Hepatocyte (in vitro differentiated cells): ENCODE data around the gene NUCKS1. TPM values are rescaled to one million over a fixed set of nuclear protein-coding genes. Genes with fewer than 3 reads are reported as not detected.
A peak's percentile ranks its signal among the peaks of the same experiment; 100 is the strongest.

Experiments used
- DNase-seq: peaks from one replicate; pipeline ENCODE4 v3.0.0-alpha.2; 2016; ENCODE audit warnings: low spot score
- H2AFZ ChIP-seq: fragments of 200-600 bp; sonication (generic); 2 replicates; pipeline ENCODE4 v1.6.0; 2016; ENCODE audit warnings: antibody characterized with exemption, mild to moderate bottlenecking
- H3K27ac ChIP-seq: fragments of 200-600 bp; sonication (generic); 2 replicates; pipeline ENCODE4 v1.5.1; 2016; ENCODE audit warnings: mild to moderate bottlenecking
- H3K27me3 ChIP-seq: fragments of 200-600 bp; sonication (generic); 2 replicates; pipeline ENCODE4 v1.6.1; 2016
- H3K36me3 ChIP-seq: fragments of 200-600 bp; sonication (generic); replicated peaks from 2 replicates; pipeline ENCODE4 v1.5.1; 2016; ENCODE audit warnings: low read depth; ENCODE audit not compliant: insufficient read depth
- H3K4me1 ChIP-seq: fragments of 200-600 bp; sonication (generic); 2 replicates; pipeline ENCODE4 v1.5.1; 2016; ENCODE audit warnings: mild to moderate bottlenecking, moderate library complexity; ENCODE audit not compliant: insufficient read depth
- H3K4me2 ChIP-seq: fragments of 200-600 bp; sonication (generic); 2 replicates; pipeline ENCODE4 v1.6.0; 2016
- H3K4me3 ChIP-seq: fragments of 200-600 bp; sonication (generic); 2 replicates; pipeline ENCODE4 v1.5.1; 2016; ENCODE audit warnings: mild to moderate bottlenecking
- H3K79me2 ChIP-seq: fragments of 200-600 bp; sonication (generic); 2 replicates; pipeline ENCODE4 v1.6.0; 2017; ENCODE audit warnings: mild to moderate bottlenecking
- H3K9me2 ChIP-seq: fragments of 200-600 bp; sonication (generic); replicated peaks from 2 replicates; pipeline ENCODE4 v1.6.0; 2017; ENCODE audit warnings: mild to moderate bottlenecking; ENCODE audit not compliant: insufficient read depth
- H3K9me3 ChIP-seq: fragments of 200-600 bp; sonication (generic); 2 replicates; pipeline ENCODE4 v1.5.1; 2016; ENCODE audit warnings: low read depth, mild to moderate bottlenecking
- H4K20me1 ChIP-seq: fragments of 200-600 bp; sonication (generic); 2 replicates; pipeline ENCODE4 v1.6.0; 2016; ENCODE audit warnings: mild to moderate bottlenecking; ENCODE audit not compliant: insufficient read depth, poor library complexity, severe bottlenecking
- EZH2 ChIP-seq: fragments of 200-600 bp; sonication (generic); IDR thresholded peaks from 2 replicates; pipeline ENCODE4 v1.6.1; 2016; ENCODE audit warnings: antibody characterized with exemption, mild to moderate bottlenecking, borderline replicate concordance
- EZH2phosphoT487 ChIP-seq: fragments of 200-600 bp; sonication (generic); IDR thresholded peaks from one replicate; pipeline ENCODE4 v1.6.1; 2018; ENCODE audit warnings: antibody characterized with exemption, mild to moderate bottlenecking, low read depth, moderate library complexity; ENCODE audit not compliant: unreplicated experiment, severe bottlenecking
- WGBS: methylation state at CpG from one replicate; pipeline ENCODE4 v1.1.6; 2016; ENCODE audit warnings: low lambda C conversion rate; ENCODE audit errors: missing lambda C conversion rate; 5-methylcytosine and 5-hydroxymethylcytosine counted together
- polyA plus RNA-seq: library from polyadenylated mRNA; unstranded; fragments of >200 nt; fragmentation: Nextera tagmentation; extraction: Ambion mirVana; gene quantifications from 2 replicates; pipeline ENCODE4 v1.2.1, GENCODE V29; 2016
- total RNA-seq: library from RNA; depleted of rRNA; stranded (reverse); fragments of >200 nt; gene quantifications from 2 replicates; pipeline ENCODE4 v1.2.3, GENCODE V29; 2014
- TF ChIP-seq, protein P1 (sequence below): fragments of 200-600 bp; sonication (generic); IDR thresholded peaks from 2 replicates; pipeline ENCODE4 v1.5.1; 2016; ENCODE audit warnings: antibody characterized with exemption, mild to moderate bottlenecking; ENCODE audit not compliant: poor library complexity

Gene NUCKS1
- total and polyA plus RNA-seq, 2 experiments from 2014 or later: 28.4 to 143 TPM

GRCh38 chr1:205714190-205714905 lies 35.6 kb downstream of the NUCKS1 start:
- H3K27me3 ChIP-seq: no peaks in the 10 kb centered on the region
- H3K4me1 ChIP-seq: peaks cover 34% of the 10 kb centered on the region
- H3K9me2 ChIP-seq: no peaks in the 10 kb centered on the region
- DNase-seq: no peak
- no peaks in the 10 kb centered on the region for H3K79me2 ChIP-seq
- H3K36me3 ChIP-seq: no peaks in the 10 kb centered on the region
- H3K4me2 ChIP-seq: no peak overlapping the region
- WGBS: 80% methylated on average over 5 of the region's 5 CpGs
- no peak overlapping the region for H3K4me3 ChIP-seq
- no peaks in the 10 kb centered on the region for H3K9me3 ChIP-seq
- TF ChIP-seq EZH2 (no peak), EZH2phosphoT487 (no peak)
- TF ChIP-seq, protein P1, sequence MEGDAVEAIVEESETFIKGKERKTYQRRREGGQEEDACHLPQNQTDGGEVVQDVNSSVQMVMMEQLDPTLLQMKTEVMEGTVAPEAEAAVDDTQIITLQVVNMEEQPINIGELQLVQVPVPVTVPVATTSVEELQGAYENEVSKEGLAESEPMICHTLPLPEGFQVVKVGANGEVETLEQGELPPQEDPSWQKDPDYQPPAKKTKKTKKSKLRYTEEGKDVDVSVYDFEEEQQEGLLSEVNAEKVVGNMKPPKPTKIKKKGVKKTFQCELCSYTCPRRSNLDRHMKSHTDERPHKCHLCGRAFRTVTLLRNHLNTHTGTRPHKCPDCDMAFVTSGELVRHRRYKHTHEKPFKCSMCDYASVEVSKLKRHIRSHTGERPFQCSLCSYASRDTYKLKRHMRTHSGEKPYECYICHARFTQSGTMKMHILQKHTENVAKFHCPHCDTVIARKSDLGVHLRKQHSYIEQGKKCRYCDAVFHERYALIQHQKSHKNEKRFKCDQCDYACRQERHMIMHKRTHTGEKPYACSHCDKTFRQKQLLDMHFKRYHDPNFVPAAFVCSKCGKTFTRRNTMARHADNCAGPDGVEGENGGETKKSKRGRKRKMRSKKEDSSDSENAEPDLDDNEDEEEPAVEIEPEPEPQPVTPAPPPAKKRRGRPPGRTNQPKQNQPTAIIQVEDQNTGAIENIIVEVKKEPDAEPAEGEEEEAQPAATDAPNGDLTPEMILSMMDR: no peak
- no peaks in the 10 kb centered on the region for H4K20me1 ChIP-seq
- no peak overlapping the region for H2AFZ ChIP-seq
- H3K27ac ChIP-seq: peak overlapping the region; percentile 12

DNA sequence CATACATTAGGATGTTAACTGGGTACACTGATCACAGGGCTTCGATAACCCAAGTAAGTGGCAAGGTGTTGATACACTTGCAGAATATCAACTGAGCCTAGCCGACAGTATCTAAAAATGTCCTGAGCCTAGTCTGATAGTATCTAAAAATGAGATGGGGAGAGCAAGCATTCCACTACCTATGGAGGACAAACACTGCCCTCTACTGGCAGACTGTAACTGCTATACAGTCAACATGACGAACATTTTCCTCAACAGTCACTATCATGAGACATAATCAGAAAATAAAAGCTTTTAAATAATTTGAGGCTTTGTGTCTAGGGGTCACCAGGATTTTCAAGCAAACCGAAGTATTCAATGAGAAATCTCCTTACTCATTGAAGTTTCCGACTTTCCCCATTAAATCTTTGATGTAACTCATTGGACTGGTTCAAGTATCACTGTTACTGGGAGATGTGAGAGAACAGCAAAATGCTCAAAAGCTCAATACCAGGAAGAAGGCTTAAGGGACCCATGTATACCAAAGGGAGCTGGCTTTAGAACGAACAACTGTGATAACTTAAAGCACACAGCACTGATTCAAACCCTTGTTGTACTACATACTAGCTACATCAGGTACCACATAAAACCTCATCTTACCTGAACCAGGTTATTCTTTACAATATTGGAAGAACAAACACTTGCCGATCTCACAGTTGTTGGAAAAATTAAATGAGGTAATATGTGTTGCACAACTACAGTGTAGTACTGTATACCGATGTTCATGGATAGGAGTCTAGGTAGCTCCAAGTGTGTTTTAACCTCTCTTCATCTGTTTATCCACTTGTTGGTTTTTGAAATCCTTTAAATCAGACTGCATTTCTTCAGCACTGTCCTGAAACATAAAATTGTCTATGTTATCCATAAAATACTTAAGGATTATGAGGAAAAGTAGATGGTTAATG lies 38.6 kb downstream of the NUCKS1 start:
- 47% methylated on average over 8 of the region's 8 CpGs for WGBS
- no peak overlapping the region for H3K4me3 ChIP-seq
- no peak for TF ChIP-seq EZH2phosphoT487
- TF ChIP-seq, protein P1: peak; percentile 88
- no peak for TF ChIP-seq EZH2
- no peaks in the 10 kb centered on the region for H3K27me3 ChIP-seq
- H3K9me2 ChIP-seq: no peaks in the 10 kb centered on the region
- no peak overlapping the region for H2AFZ ChIP-seq
- peak overlapping the region; percentile 22 for H3K27ac ChIP-seq
- no peak overlapping the region for H3K4me2 ChIP-seq
- H4K20me1 ChIP-seq: no peaks in the 10 kb centered on the region
- H3K9me3 ChIP-seq: no peaks in the 10 kb centered on the region
- peaks cover 47% of the 10 kb centered on the region for H3K4me1 ChIP-seq
- H3K79me2 ChIP-seq: no peaks in the 10 kb centered on the region
- peak; percentile 93 for DNase-seq
- H3K36me3 ChIP-seq: no peaks in the 10 kb centered on the region

- H3K9me2 ChIP-seq: no peaks in the 10 kb centered on the region
- WGBS: 70% methylated on average over 1 of the region's 1 CpG
- H3K79me2 ChIP-seq: no peaks in the 10 kb centered on the region
- H2AFZ ChIP-seq: no peak overlapping the region
- H3K36me3 ChIP-seq: no peaks in the 10 kb centered on the region
- TF ChIP-seq EZH2: no peak
- TF ChIP-seq, protein P1: no peak
- TF ChIP-seq EZH2phosphoT487: no peak
- no peaks in the 10 kb centered on the region for H3K9me3 ChIP-seq
- H3K4me1 ChIP-seq: peaks cover 47% of the 10 kb centered on the region
- no peak for DNase-seq
- H3K27me3 ChIP-seq: no peaks in the 10 kb centered on the region
- no peak overlapping the region for H3K4me3 ChIP-seq
- H4K20me1 ChIP-seq: no peaks in the 10 kb centered on the region
- H3K4me2 ChIP-seq: no peak overlapping the region
- no peak overlapping the region for H3K27ac ChIP-seq
Measured at GRCh38 chr1:205710201-205711062, 39.5 kb downstream of the NUCKS1 start.
